COLO668 (cell line): ENCODE data around the gene C19orf81.

Source experiments
- DNase-seq: peaks from one replicate; lab custom pipeline; 2025; ENCODE audit not compliant: unreplicated experiment; lab: John Stamatoyannopoulos, UW

Gene C19orf81

GRCh38 chr19:50629194-50629593 lies 20.1 kb upstream of the C19orf81 start:
- DNase-seq: no peak

GRCh38 chr19:50629801-50630200 lies 19.4 kb upstream of the C19orf81 start:
- no peak for DNase-seq

GRCh38 chr19:50632151-50632835 lies 17.0 kb upstream of the C19orf81 start:
- DNase-seq: no peak

- no peak for DNase-seq
Measured at GRCh38 chr19:50633359-50633758, 15.9 kb upstream of the C19orf81 start.

- DNase-seq: no peak
Measured at GRCh38 chr19:50633973-50634372, 15.3 kb upstream of the C19orf81 start.

GRCh38 chr19:50636317-50637085 lies 12.7 kb upstream of the C19orf81 start:
- no peak for DNase-seq

- no peak for DNase-seq
Measured at GRCh38 chr19:50638600-50638999, 10.6 kb upstream of the C19orf81 start.

- DNase-seq: peak; percentile 7
Measured at GRCh38 chr19:50639121-50640112, 9.8 kb upstream of the C19orf81 start, which contains the start of gene SYT3. Gene SYT3, minus strand, starts transcription at chr19:50639881. Its CDS starts 2,470 bp downstream, at chr19:50637411.

- DNase-seq: no peak
Measured at GRCh38 chr19:50640368-50640767, 8.9 kb upstream of the C19orf81 start.

- DNase-seq: no peak
Measured at GRCh38 chr19:50644315-50644915, 4.8 kb upstream of the C19orf81 start.

GRCh38 chr19:50645107-50645506 lies 4.1 kb upstream of the C19orf81 start:
- DNase-seq: no peak

GRCh38 chr19:50646074-50646807 lies 3.0 kb upstream of the C19orf81 start:
- no peak for DNase-seq

GRCh38 chr19:50647879-50648615 lies 1.2 kb upstream of the C19orf81 start:
- DNase-seq: no peak

GRCh38 chr19:50648659-50649058 lies 586 bp upstream of the C19orf81 start:
- DNase-seq: no peak

GRCh38 chr19:50651174-50651573 lies 1.9 kb downstream of the C19orf81 start:
- no peak for DNase-seq

GRCh38 chr19:50652722-50653121 lies 3.5 kb downstream of the C19orf81 start:
- no peak for DNase-seq

GRCh38 chr19:50654882-50655281 lies 5.6 kb downstream of the C19orf81 start:
- no peak for DNase-seq

- DNase-seq: no peak
Measured at GRCh38 chr19:50657222-50657669, 8.0 kb downstream of the C19orf81 start.

GRCh38 chr19:50657712-50658440 lies 8.6 kb downstream of the C19orf81 start:
- peak; percentile 86 for DNase-seq
